NCI-H2081 treated with DMSO at 0.1 percent for 48 hours (cell line): ENCODE results near the gene GRK4.
"Not testable (repeated sequence)": the region's sequence is repeated elsewhere in the genome, so short reads cannot be mapped to it uniquely, and the experiment has no call there.

ENCODE experiments used
- DNase-seq: peaks from one replicate; lab custom pipeline; 2025; lab: John Stamatoyannopoulos, UW

GRK4 gene

GRCh38 chr4:2963175-2963965 lies at the start of gene GRK4, which contains the start of gene NOP14:
TSS of gene GRK4 (plus strand) at chr4:2963571. CDS start at chr4:2964071, 500 bp downstream.
TSS of gene NOP14 (minus strand) at chr4:2963406. CDS start at chr4:2963319, 87 bp downstream.
- DNase-seq: peak; percentile 84

- DNase-seq: no peak
Measured at GRCh38 chr4:2914256-2915126, 48.9 kb upstream of the GRK4 start.

GRCh38 chr4:2915789-2916188 lies 47.6 kb upstream of the GRK4 start:
- DNase-seq: no peak

- not testable (repeated sequence) for DNase-seq
Measured at GRCh38 chr4:2916696-2917095, 46.7 kb upstream of the GRK4 start.

GRCh38 chr4:2918300-2918699 lies 45.1 kb upstream of the GRK4 start:
- not testable (repeated sequence) for DNase-seq

- DNase-seq: not testable (repeated sequence)
Measured at GRCh38 chr4:2918714-2919113, 44.7 kb upstream of the GRK4 start.

GRCh38 chr4:2922453-2923101 lies 40.8 kb upstream of the GRK4 start:
- not testable (repeated sequence) for DNase-seq

- no peak for DNase-seq
Measured at GRCh38 chr4:2923141-2923551, 40.2 kb upstream of the GRK4 start.

- no peak for DNase-seq
Measured at GRCh38 chr4:2923668-2924173, 39.6 kb upstream of the GRK4 start.

- DNase-seq: no peak
Measured at GRCh38 chr4:2924286-2924685, 39.1 kb upstream of the GRK4 start.

- DNase-seq: no peak
Measured at GRCh38 chr4:2924765-2925301, 38.5 kb upstream of the GRK4 start.

- DNase-seq: no peak
Measured at GRCh38 chr4:2925496-2925895, 37.9 kb upstream of the GRK4 start.

- DNase-seq: no peak
Measured at GRCh38 chr4:2925931-2926860, 37.2 kb upstream of the GRK4 start.

GRCh38 chr4:2927016-2927695 lies 36.2 kb upstream of the GRK4 start:
- no peak for DNase-seq

- no peak for DNase-seq
Measured at GRCh38 chr4:2927696-2928075, 35.7 kb upstream of the GRK4 start.

GRCh38 chr4:2928242-2929176 lies 34.9 kb upstream of the GRK4 start:
- no peak for DNase-seq

- DNase-seq: no peak
Measured at GRCh38 chr4:2929469-2929868, 33.9 kb upstream of the GRK4 start.

GRCh38 chr4:2930135-2930757 lies 33.1 kb upstream of the GRK4 start:
- DNase-seq: no peak
